C4-2B (cell line): ENCODE measurements around the gene CACFD1.

Experiments used
- H3K27ac ChIP-seq: fragments of 450-650 bp; 2 replicates; pipeline ENCODE4 v1.5.1; 2017
- CTCF ChIP-seq: fragments of 450-650 bp; conservative IDR thresholded peaks from 2 replicates; pipeline ENCODE4 v1.5.1; 2017; ENCODE audit warnings: mild to moderate bottlenecking
- ZFX ChIP-seq: fragments of 450-650 bp; IDR thresholded peaks from 2 replicates; pipeline ENCODE4 v1.6.1; 2017

CACFD1 gene

GRCh38 chr9:133423216-133423615 is 36.6 kb upstream of the CACFD1 start:
- peak overlapping the region; percentile 10; the same call in 1 of the 2 replicates for H3K27ac ChIP-seq
- no peak for TF ChIP-seq CTCF
- no peak for TF ChIP-seq ZFX

GRCh38 chr9:133424187-133424586 is 35.6 kb upstream of the CACFD1 start:
- TF ChIP-seq ZFX: no peak
- TF ChIP-seq CTCF: no peak
- peak overlapping the region; percentile 10; the same call in 1 of the 2 replicates for H3K27ac ChIP-seq

GRCh38 chr9:133425049-133425632 is 34.6 kb upstream of the CACFD1 start:
- no peak overlapping the region for H3K27ac ChIP-seq
- no peak for TF ChIP-seq CTCF
- no peak for TF ChIP-seq ZFX

- TF ChIP-seq ZFX (no peak), CTCF (no peak)
- no peak overlapping the region for H3K27ac ChIP-seq
These were observed 33.8 kb upstream of the CACFD1 start for GRCh38 chr9:133426011-133426410.

- TF ChIP-seq ZFX (no peak), CTCF (no peak)
These were observed 32.0 kb upstream of the CACFD1 start for GRCh38 chr9:133427658-133428348.

GRCh38 chr9:133428617-133429101 is 31.1 kb upstream of the CACFD1 start:
- H3K27ac ChIP-seq: no peak overlapping the region
- TF ChIP-seq ZFX (no peak), CTCF (no peak)

More at GRCh38 chr9:133427658-133428348, 32.0 kb upstream of the CACFD1 start:
- no peak overlapping the region for H3K27ac ChIP-seq

GRCh38 chr9:133429214-133429613 is 30.6 kb upstream of the CACFD1 start:
- H3K27ac ChIP-seq: no peak overlapping the region
- TF ChIP-seq ZFX (no peak), CTCF (no peak)
